HG03039 (cell line): ENCODE data around the gene KIAA2012.

Experiments used
- ATAC-seq: cut with Tn5 transposase; IDR thresholded peaks from one replicate; pipeline ENCODE4 v1.9.1; 2021; ENCODE audit warnings: mild to moderate bottlenecking, moderate library complexity; ENCODE audit not compliant: unreplicated experiment

Gene KIAA2012

GRCh38 chr2:202074324-202074723, 1.3 kb downstream of the KIAA2012 start:
- ATAC-seq, result no peak

DNA sequence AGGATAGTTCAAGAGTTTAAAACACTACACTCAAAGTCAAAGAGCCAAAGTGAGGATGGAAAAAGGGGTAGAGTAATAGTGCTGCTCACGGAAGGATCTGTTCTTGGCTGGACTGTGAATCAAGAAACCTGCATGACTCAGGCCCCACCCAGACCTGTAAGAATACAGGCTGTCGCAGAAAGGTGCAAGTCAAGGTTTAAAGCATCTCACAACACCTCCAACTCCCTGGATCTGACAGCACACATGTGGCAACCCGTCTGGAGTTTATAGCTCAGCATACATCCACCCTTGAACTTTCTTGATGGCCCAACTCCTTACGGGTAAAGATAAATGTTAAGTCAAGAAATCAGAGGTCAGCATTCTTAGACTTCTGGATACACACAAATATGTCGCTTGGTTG, 6.3 kb downstream of the KIAA2012 start:
- no peak for ATAC-seq

- ATAC-seq, result no peak
These were observed 11.2 kb downstream of the KIAA2012 start for GRCh38 chr2:202084265-202084664.

- ATAC-seq, result no peak
These were observed 15.7 kb downstream of the KIAA2012 start for GRCh38 chr2:202088777-202089176.

GRCh38 chr2:202090530-202090929, 17.5 kb downstream of the KIAA2012 start:
- ATAC-seq, result no peak

GRCh38 chr2:202091476-202091875, 18.4 kb downstream of the KIAA2012 start:
- ATAC-seq, result no peak

DNA sequence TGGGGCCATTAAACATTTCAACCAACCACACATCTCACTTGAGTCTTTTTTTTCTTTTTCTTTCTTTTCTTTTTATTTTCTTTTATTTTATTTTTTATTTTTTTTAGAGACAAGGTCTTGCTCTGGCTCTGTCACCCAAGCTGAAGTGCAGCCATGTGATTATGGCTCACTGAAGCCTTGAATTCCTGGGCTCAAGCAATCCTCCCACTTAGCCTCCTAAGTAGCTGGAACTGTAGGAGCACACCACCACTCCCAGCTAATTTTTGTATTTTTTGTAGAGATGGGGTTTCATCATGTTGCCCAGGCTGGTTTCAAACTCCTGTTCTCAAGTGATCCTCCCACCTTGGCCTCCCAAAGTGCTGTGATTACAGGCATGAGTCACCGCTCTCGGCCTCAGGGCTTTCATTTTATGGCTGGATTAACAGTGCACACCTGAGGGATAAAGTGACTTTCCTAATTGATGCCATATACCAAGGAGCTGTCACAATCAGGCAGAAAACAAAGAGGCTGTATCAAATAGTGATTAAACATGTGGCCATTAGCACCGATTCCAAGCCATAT, 21.5 kb downstream of the KIAA2012 start:
- no peak for ATAC-seq

- no peak for ATAC-seq
These were observed 22.2 kb downstream of the KIAA2012 start for GRCh38 chr2:202095235-202095634.

DNA sequence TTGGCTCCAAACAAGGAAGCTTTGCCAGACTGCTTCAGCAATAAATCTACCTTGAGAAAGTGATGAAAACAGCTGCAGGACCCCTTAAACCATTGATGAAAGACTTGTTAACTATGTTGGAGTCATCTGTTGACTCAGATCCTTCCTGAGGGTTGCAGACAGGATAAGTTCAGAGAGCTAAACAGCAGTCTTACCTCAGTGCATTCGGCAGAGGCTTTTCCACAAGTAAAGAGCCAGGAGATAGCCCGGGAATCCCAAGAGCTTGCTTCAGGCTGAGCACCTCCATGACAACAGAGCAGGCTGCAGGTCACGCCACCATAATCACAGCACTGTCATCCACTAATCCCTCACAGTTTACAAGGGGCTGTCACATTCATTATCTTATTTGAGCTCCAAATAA, 23.7 kb downstream of the KIAA2012 start:
- ATAC-seq, result no peak

DNA sequence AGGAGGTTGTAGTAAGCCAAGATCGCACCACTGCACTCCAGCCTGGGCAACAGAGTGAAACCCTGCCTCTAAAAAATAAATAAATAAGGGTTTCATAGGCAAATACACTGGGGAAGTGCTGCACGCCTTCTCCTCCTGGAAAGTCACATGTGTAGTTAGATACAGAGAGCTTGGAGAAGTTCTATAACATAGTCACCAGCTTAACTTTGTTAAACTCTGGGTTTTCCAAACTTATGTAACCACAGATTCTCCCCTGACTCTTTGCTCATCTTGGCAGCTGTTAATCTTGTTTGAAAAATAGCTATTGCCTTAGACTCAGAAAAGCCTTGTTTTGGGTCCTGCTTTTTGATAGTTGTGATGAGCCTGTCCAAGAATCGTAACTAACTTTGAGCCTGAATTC, 25.2 kb downstream of the KIAA2012 start:
- ATAC-seq, result no peak

- no peak for ATAC-seq
These were observed 26.5 kb downstream of the KIAA2012 start for GRCh38 chr2:202099515-202099914.

DNA sequence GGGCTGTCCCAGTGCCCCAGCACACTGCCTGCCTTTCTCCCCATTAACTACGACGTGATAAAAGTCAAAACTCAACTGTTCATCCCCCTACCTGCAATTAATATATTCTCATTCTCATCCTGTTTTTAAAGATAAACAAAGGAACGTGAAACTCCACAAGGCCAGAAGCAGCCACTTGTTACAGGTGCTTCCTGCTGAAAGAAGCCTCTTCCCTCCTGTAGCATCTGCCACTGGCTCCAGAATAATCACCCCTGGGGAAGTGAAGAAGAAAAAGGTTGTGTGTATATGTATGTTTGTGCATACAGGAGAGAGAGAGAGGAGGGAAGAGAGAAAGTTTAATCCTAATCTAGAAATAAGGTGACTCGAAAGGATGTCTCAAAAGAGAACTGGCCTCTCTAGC, 27.1 kb downstream of the KIAA2012 start:
- ATAC-seq, result no peak

DNA sequence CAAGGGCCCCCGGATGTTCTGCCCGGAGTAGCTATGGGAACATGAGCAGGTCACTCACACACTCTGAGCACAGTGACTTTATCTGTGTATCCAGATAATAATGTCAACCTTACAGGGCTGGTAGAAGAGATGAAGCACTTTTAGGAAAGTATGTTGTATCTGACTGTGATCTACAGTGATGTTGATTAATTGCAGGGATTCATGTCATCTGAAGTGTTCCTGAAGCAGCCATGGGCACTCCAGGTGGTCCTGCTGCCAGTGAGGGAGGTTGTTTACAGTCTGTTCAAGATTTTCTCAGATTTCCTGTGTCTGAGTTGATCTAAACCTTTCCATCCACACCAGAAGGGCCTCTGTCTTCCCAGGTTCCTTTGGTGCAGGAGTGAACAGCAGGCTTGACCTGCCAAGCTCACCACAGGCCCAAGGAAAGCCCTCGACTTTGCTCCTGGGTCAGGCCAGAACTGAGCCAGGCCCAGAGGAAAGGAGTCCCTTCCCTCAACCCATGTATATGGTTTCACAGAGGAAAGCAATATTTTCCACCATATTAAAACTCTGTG, 28.0 kb downstream of the KIAA2012 start:
- no peak for ATAC-seq

DNA sequence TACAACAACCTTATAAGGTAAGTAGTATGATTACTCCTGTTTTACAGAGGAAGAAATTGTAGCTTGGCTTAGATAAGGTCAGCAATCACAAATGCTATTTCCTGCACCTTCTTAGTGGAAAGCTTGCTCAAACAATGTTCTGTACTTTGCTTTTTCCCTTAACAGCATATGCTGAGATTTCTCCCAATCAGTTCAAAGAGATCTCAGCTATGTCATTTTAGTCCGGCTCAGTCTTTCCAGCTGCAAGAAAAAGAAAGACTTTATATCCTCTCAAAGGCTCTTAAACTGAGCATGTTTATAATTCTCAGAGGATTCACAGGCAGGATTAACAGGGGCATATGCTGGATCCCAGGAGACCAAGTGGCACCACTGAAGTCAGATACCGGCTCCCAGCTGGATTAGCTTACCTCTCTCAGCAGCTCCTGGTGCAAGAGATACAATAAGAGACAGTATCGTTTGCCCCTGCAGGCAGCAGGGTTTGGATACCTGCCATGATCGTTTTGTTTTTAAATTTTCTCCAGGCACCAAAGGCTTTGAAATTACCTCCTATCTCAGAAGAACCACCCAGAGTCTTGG, 29.5 kb downstream of the KIAA2012 start:
- ATAC-seq, result no peak

DNA sequence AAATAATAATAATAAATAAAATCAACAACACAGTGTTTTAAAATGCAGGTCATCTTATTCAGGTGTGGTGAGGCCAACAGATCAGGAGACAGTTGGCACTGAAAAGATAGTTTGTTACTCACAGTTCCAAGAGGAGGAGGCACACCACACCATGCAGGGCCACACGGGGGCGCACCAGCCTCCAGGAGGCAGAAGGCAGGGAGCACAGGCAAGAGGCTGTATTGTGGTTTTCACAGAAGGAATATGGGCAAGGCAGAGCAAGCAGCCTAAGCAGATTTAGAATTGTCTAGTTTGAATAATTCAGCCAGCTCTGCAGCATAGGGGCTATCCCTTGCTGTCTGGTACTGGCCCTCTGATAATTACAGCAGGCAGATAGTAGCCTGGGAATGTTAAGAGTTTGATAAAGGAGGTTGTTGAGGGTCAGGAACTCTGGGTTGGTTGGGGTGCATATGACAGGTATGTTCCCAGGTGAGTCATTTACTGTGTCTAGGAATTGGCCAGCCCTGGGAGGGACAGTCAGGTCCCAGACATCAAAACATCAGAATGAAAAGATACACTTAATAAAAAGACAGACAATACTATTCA, 31.3 kb downstream of the KIAA2012 start:
- ATAC-seq, result no peak

DNA sequence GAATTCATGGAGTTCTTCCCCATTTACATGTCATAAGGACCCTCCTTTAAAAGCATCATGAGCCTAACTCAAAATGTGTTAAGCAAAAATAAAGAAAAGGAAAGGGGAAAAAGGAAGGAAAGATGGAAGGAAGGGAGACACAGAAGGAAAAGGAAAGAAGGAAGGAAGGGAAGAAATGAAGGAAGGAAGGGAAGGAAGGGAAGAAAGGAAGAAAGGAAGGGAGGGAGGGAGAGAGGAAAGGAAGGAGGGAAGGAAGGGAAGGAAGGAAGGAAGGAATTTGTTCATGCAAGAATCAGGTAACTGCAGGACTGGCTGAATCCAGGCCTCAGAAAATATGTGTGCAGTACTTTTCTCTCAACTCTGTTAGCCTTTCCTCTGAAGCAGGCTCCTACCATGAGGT, 32.0 kb downstream of the KIAA2012 start:
- no peak for ATAC-seq

- no peak for ATAC-seq
These were observed 35.3 kb downstream of the KIAA2012 start for GRCh38 chr2:202108345-202108744.

GRCh38 chr2:202109139-202109736, 36.2 kb downstream of the KIAA2012 start:
- ATAC-seq, result no peak

DNA sequence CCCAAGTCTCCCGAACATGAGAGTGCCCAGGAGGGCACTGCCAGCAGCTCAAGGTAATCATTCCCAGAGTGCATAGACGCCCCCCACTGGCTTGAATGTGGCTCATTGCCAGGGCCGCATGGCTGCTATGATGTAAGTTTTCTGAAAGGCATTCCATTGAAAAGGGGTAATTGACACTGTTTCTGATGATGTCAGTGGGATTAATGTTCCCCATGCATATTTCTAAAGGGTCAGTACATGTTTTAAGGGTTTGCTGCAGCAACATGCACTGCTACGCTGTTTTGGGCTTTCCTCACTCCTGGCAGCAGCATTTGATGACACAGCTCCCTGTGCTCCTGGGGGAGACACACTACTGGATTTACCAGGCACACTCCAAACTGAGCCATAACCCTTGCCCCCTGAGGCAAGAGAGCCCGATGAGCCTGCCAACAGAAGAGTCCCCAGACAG, 36.7 kb downstream of the KIAA2012 start:
- ATAC-seq, result no peak

GRCh38 chr2:202110491-202110890, 37.4 kb downstream of the KIAA2012 start:
- ATAC-seq, result no peak

DNA sequence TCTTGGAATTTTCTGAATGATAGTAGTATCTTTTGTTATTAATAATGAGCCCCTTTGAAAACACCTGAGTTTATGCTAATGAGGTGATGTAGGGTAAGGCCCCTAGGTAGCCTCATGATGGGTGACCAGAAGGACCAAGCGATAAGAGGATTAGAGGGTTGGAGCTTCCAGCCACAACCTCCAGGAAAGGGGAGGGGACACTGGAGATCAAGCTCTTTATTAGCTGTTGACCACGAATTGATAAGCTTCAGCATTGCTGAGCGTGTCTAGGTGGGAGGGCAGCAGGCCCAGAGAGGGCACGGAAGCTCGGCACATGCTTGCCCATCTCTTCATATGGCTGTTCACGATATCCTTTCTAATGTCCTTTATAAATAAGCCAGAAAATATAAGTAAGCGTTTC, 39.0 kb downstream of the KIAA2012 start:
- ATAC-seq, result no peak

DNA sequence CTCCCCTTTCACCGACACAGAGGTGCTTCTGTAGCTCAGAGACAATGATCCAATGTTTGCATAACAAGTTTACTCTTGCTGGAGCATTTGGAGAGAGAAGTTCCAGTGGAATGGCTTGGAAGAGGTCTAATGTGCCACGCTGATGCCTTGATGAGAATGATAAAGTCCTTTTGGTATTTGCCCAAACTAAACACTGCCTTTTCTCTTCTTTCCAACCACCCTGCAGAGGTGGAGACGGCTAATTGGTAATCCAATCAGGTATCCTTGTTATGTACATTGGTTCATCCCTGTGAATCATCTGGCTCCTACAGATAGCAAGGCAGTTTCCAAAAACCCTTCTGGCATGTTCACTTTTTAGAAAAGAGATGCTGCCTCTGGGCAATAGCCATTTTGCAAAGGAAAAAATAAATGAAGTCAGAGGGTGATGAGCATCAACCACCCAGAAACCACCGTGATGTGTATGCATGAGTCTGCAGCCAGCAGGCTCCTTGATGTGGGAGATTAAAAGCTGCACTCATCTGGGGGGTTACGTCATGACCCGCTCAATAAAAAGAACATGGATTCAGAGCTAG, 40.6 kb downstream of the KIAA2012 start:
- no peak for ATAC-seq
